ENCODE data around the gene FOXRED1. TPM values are rescaled to one million over a fixed set of nuclear protein-coding genes. Genes with fewer than 3 reads are reported as not detected.

Gene FOXRED1
- total RNA-seq, 4 donors from 2014 or later, result 9.9 to 17.4 (median 14.5) TPM

- Histone ChIP-seq H3K27ac (no peak overlapping the region), H3K4me3 (no peak overlapping the region), H3K27me3 (no peaks in the 10 kb centered on the region), H3K9me3 (no peaks in the 10 kb centered on the region), H3K36me3 (peaks cover 4 to 59% of the 10 kb centered on the region in 2 donors), H3K4me1 (no peaks in the 10 kb centered on the region)
- 65 to 82% methylated on average over 2 of the region's 2 CpGs for WGBS, 2 donors (ENCODE audit: low coverage in 1 of 2)
- ATAC-seq, result no peak
- TF ChIP-seq POLR2AphosphoS5 (IDR thresholded peaks at IDR 0.05), result no peak
- TF ChIP-seq CTCF (IDR thresholded peaks at IDR 0.05), result no peak
- TF ChIP-seq EP300 (IDR thresholded peaks at IDR 0.05), result no peak
- no peak for TF ChIP-seq POLR2A (IDR thresholded peaks at IDR 0.05)
Measured at GRCh38 chr11:126257764-126258163, 11.2 kb upstream of the FOXRED1 start.

- Histone ChIP-seq H3K4me3 (no peak overlapping the region), H3K27ac (no peak overlapping the region), H3K4me1 (peaks cover 0 to 10% (median 0%) of the 10 kb centered on the region in 3 donors), H3K36me3 (peaks cover 8 to 66% of the 10 kb centered on the region in 2 donors), H3K9me3 (no peaks in the 10 kb centered on the region), H3K27me3 (no peaks in the 10 kb centered on the region)
- no peak for TF ChIP-seq EP300 (IDR thresholded peaks at IDR 0.05)
- no peak for ATAC-seq
- WGBS, 2 donors (ENCODE audit: low coverage in 1 of 2), result 86 to 96% methylated on average over 5 to 6 of the region's 6 CpGs
Measured at GRCh38 chr11:126262216-126262615, 6.7 kb upstream of the FOXRED1 start.

DNA sequence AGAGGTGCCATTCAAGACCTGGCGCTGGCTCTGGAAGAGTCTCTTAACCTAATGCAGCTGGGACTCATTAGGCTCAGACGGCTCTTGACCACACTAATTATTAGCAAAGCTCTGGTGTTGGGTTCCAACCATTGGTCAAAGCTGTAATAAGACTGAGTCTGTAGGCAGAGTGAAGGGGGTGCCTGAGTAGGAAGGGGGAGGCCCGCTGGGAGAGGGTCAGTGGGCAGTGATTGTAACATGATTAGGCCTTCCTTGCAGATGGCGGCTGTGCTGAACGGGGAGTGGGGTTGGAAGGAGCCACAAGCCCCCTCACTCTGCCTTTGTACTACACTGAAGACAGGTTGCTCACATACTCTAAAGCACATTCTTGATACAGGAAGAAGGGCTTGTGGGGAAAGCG is 5.5 kb upstream of the FOXRED1 start:
- no peak for ATAC-seq
- Histone ChIP-seq H3K36me3 (peaks cover 8 to 62% of the 10 kb centered on the region in 2 donors), H3K27me3 (no peaks in the 10 kb centered on the region), H3K9me3 (no peaks in the 10 kb centered on the region), H3K27ac (no peak overlapping the region), H3K4me1 (peaks cover 5 to 19% (median 6%) of the 10 kb centered on the region in 3 donors), H3K4me3 (no peak overlapping the region)
- WGBS, 2 donors (ENCODE audit: low coverage in 1 of 2), result 87 to 100% methylated on average over 1 to 3 of the region's 6 CpGs
- no peak for TF ChIP-seq POLR2A (IDR thresholded peaks at IDR 0.05)
- no peak for TF ChIP-seq EP300 (IDR thresholded peaks at IDR 0.05)
- no peak for TF ChIP-seq POLR2AphosphoS5 (IDR thresholded peaks at IDR 0.05)
- no peak for TF ChIP-seq CTCF (IDR thresholded peaks at IDR 0.05)

- no peaks in the 10 kb centered on the region for H3K27me3 ChIP-seq
- H3K36me3 ChIP-seq, result peaks cover 8 to 62% of the 10 kb centered on the region in 2 donors
- no peak overlapping the region for H3K27ac ChIP-seq
- TF ChIP-seq POLR2AphosphoS5 (IDR thresholded peaks at IDR 0.05) (no peak), CTCF (IDR thresholded peaks at IDR 0.05) (no peak), EP300 (IDR thresholded peaks at IDR 0.05) (no peak), POLR2A (IDR thresholded peaks at IDR 0.05) (no peak)
- peaks cover 5 to 32% (median 11%) of the 10 kb centered on the region in 3 donors for H3K4me1 ChIP-seq
- WGBS, 2 donors (ENCODE audit: low coverage in 1 of 2), result 77 to 85% methylated on average over 5 to 8 of the region's 8 CpGs
- H3K4me3 ChIP-seq, result no peak overlapping the region
- no peaks in the 10 kb centered on the region for H3K9me3 ChIP-seq
- no peak for ATAC-seq
Measured at GRCh38 chr11:126265811-126266210, 3.1 kb upstream of the FOXRED1 start.

- peak overlapping the region; percentile 91 to 94 (median 92) for H3K27ac ChIP-seq
- peaks cover 4 to 56% of the 10 kb centered on the region in 2 donors for H3K36me3 ChIP-seq
- peaks cover 5 to 32% (median 11%) of the 10 kb centered on the region in 3 donors for H3K4me1 ChIP-seq
- WGBS, 2 donors (ENCODE audit: low coverage in 1 of 2), result 67 to 69% methylated on average over 4 to 5 of the region's 6 CpGs
- peak overlapping the region; percentile 80 to 95 for H3K4me3 ChIP-seq
- no peaks in the 10 kb centered on the region for H3K9me3 ChIP-seq
- no peaks in the 10 kb centered on the region for H3K27me3 ChIP-seq
- no peak for ATAC-seq
- TF ChIP-seq EP300 (IDR thresholded peaks at IDR 0.05), result no peak
- no peak for TF ChIP-seq POLR2A (IDR thresholded peaks at IDR 0.05)
- no peak for TF ChIP-seq POLR2AphosphoS5 (IDR thresholded peaks at IDR 0.05)
- TF ChIP-seq CTCF (IDR thresholded peaks at IDR 0.05), result no peak
Measured at GRCh38 chr11:126267650-126268049, 1.3 kb upstream of the FOXRED1 start.

Measured in gastroesophageal sphincter (tissue), 4 donors.